Activated CD4-positive, CD25-positive, alpha-beta regulatory T cell (primary cell): ENCODE data around the gene NRIP1.

Experiments
- DNase-seq, 4 experiments: peaks; one replicate each; lab custom pipeline; 2025; lab: John Stamatoyannopoulos, UW

Gene NRIP1

DNA sequence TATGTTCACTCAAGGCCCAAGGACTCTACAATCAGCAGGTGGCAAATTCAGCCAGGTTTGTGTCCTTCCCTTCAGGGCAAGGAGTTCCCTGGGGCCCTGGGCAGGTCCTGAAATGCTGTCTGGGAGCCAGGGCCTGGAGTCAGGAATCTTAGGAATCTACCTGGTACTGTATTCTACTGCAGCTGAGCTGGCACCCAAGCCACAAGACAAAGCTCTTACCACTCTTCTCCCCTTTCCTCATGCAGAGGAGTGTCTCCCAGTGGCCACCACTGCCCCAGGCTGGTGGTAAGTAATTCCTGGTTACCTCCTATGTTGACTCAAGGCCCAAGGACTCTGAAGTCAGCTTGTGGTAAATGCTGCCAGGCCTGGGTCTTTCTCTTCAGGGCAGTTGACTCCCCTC is 153.4 kb downstream of the NRIP1 start:
- no peak for DNase-seq
